Heart left ventricle (tissue), 16 donors: Measurements from ENCODE around the gene TBCD. TPM values are rescaled to one million over a fixed set of nuclear protein-coding genes. Genes with fewer than 3 reads are reported as not detected.
A peak's percentile ranks its signal among the peaks of the same experiment; 100 is the strongest.

Experiments
- ATAC-seq, 4 donors: fragments of 200-7000 bp; cut with Tn5 transposase; one replicate each; pipeline ENCODE4 v1.9.1; 2020 to 2022; ENCODE audit warnings: moderate library complexity in 4 of 4, mild to moderate bottlenecking in 3 of 4, moderate number of reproducible peaks in 1 of 4
- DNase-seq, 5 donors: peaks; one replicate each; pipeline ENCODE4 v3.0.0-alpha.2; 2020
- H3K27ac ChIP-seq, 12 donors: fragments of 200-600 bp; sonication (generic) in 4 of 12; one replicate each; pipeline versions ENCODE4 v1.5.0 to v1.8.0; 2016 to 2022; ENCODE audit warnings: mild to moderate bottlenecking in 2 of 12
- H3K27me3 ChIP-seq, 9 donors: fragments of 200-600 bp; sonication (generic) in 2 of 9; one replicate each; pipeline versions ENCODE4 v1.5.1 to v1.8.0; 2016 to 2022; ENCODE audit warnings: mild to moderate bottlenecking in 3 of 9
- H3K36me3 ChIP-seq, 9 donors: fragments of 200-600 bp; sonication (generic) in 2 of 9; one replicate each; pipeline versions ENCODE4 v1.5.0 to v1.8.0; 2018 to 2022; ENCODE audit warnings: mild to moderate bottlenecking in 2 of 9
- H3K4me1 ChIP-seq, 12 donors: fragments of 200-600 bp; sonication (generic) in 4 of 12; one replicate each; pipeline versions ENCODE4 v1.5.0 to v1.8.0; 2016 to 2022; ENCODE audit warnings: mild to moderate bottlenecking in 3 of 12
- H3K4me3 ChIP-seq, 12 donors: fragments of 200-600 bp; sonication (generic) in 4 of 12; one replicate each; pipeline versions ENCODE4 v1.5.0 to v1.8.0; 2017 to 2022; ENCODE audit warnings: mild to moderate bottlenecking in 9 of 12, moderate library complexity in 4 of 12
- H3K9me3 ChIP-seq, 12 donors: fragments of 200-600 bp; sonication (generic) in 4 of 12; one replicate each; pipeline versions ENCODE4 v1.5.0 to v1.8.0; 2016 to 2022; ENCODE audit warnings: mild to moderate bottlenecking in 1 of 12
- CTCF ChIP-seq, 12 donors: fragments of 200-600 bp; sonication (generic) in 4 of 12; IDR thresholded peaks; one replicate each; pipeline versions ENCODE4 v1.5.0 to v1.8.0; 2018 to 2022; ENCODE audit warnings: antibody characterized with exemption in 12 of 12, mild to moderate bottlenecking in 5 of 12
- POLR2A ChIP-seq, 2 donors: fragments of 450-650 bp; IDR thresholded peaks; one replicate each; pipeline ENCODE4 v1.6.1; 2017; ENCODE audit warnings: antibody characterized with exemption in 2 of 2, mild to moderate bottlenecking in 2 of 2, moderate library complexity in 2 of 2
- WGBS, 4 donors: extraction: QIAGEN DNeasy Blood & Tissue Kit in 2 of 4; methylation state at CpG; one replicate each; pipeline versions ENCODE4 v1.1.5 to v1.1.7; 2013 to 2018; 5-methylcytosine and 5-hydroxymethylcytosine counted together
- intact Hi-C, 10 donors: fragments of 100-400 bp; cut with DNase I; formaldehyde crosslinking; loops; one replicate each; pipeline versions ENCODE4 v1.11.1 to v1.14.2; 2022
- polyA plus RNA-seq, 2 donors: library from polyadenylated mRNA; stranded (reverse); fragments of 200-250 nt; gene quantifications; one replicate each; pipeline ENCODE4 v1.2.3, GENCODE V29; 2013
- total RNA-seq, 9 donors: library from RNA; depleted of rRNA in 2 of 9; stranded (reverse); fragments of >200 nt in 2 of 9; fragmentation: NEBNext Ultra II Directional in 3 of 9; extraction: Animal tissue kit (Norgen Biotek cat#: 25700) in 3 of 9; gene quantifications; one replicate each; pipeline versions ENCODE4 v1.1.0 to v1.2.4, GENCODE V29; 2016 to 2023
- donor health status: ischemic (EF 13 %, LVEDD 7.1; RV severe dilation, severe dysfunction).
- donor health status: healthy with polysubstance abuse.
- donor health status: DM: no; HTN: yes; CAD: no.
- donor health status: DM: no; HTN: no; CAD: no.
- donor health status: ischemic (EF 25% LVEDD 6.9; RV normal size, moderate dysfunction).
- donor health status: ischemic (EF 25% LVEDD 5.7; RV mildly dilated, moderate dysfunction).
- donor health status: healthy.
- donor health status: DM: yes; HTN: yes; CAD: no.
- donor health status: ischemic (EF 35%, LVEDD 5.7; RV mildly dilated, moderate dysfunction).
- donor health status: nonischemic (EF 11% LVEDD 7.7; RV severe dilation, severe dysfunction).
- donor health status: DM: yes; HTN: yes; CAD: no.
- donor health status: PGD.
- donor health status: ischemic (EF 29% LVEDD 5.4; RV normal size, mild dysfunction).
- donor health status: nonischemic (EF 23%, LVEDD 6.1; RV moderate dilation, normal function).

The TBCD gene
- total and polyA plus RNA-seq, 11 donors: 36.9 to 98.4 (median 58.5) TPM

- Histone ChIP-seq H3K36me3 (peaks cover 0 to 10% (median 0%) of the 10 kb centered on the region in 9 donors), H3K27me3 (no peaks in the 10 kb centered on the region), H3K4me3 (no peak overlapping the region), H3K27ac (no peak overlapping the region), H3K9me3 (no peaks in the 10 kb centered on the region), H3K4me1 (peaks cover 0 to 14% (median 2%) of the 10 kb centered on the region in 12 donors)
- no peak for DNase-seq
- intact Hi-C loops: no loop called here
- ATAC-seq: no peak
- TF ChIP-seq CTCF (IDR thresholded peaks at IDR 0.05) (no peak), POLR2A (IDR thresholded peaks at IDR 0.05) (no peak)
- 94 to 96% (median 95%) methylated on average over 17 to 18 of the region's 18 CpGs for WGBS, 4 donors
Measured at GRCh38 chr17:82789806-82790205, 37.9 kb downstream of the TBCD start.

GRCh38 chr17:82790391-82790790 lies 38.5 kb downstream of the TBCD start:
- TF ChIP-seq CTCF (IDR thresholded peaks at IDR 0.05) (no peak), POLR2A (IDR thresholded peaks at IDR 0.05) (no peak)
- intact Hi-C loops: no loop called here
- WGBS, 4 donors: 94 to 98% (median 97%) methylated on average over 11 to 13 of the region's 13 CpGs
- H3K27ac ChIP-seq: no peak overlapping the region
- no peaks in the 10 kb centered on the region for H3K9me3 ChIP-seq
- no peak overlapping the region for H3K4me3 ChIP-seq
- H3K36me3 ChIP-seq: peaks cover 0 to 10% (median 0%) of the 10 kb centered on the region in 9 donors
- peaks cover 0 to 17% (median 4%) of the 10 kb centered on the region in 12 donors for H3K4me1 ChIP-seq
- H3K27me3 ChIP-seq: no peaks in the 10 kb centered on the region
- DNase-seq (no peak), ATAC-seq (no peak)

GRCh38 chr17:82791532-82791931 lies 39.7 kb downstream of the TBCD start:
- H3K9me3 ChIP-seq: no peaks in the 10 kb centered on the region
- intact Hi-C loops: no loop called here
- no peak overlapping the region for H3K4me3 ChIP-seq
- H3K27me3 ChIP-seq: no peaks in the 10 kb centered on the region
- WGBS, 4 donors: 83 to 90% (median 85%) methylated on average over 12 of the region's 12 CpGs
- ATAC-seq (no peak), DNase-seq (no peak)
- peaks cover 0 to 10% (median 0%) of the 10 kb centered on the region in 9 donors for H3K36me3 ChIP-seq
- H3K27ac ChIP-seq: no peak overlapping the region
- H3K4me1 ChIP-seq: peaks cover 0 to 20% (median 10%) of the 10 kb centered on the region in 12 donors
- no peak for TF ChIP-seq CTCF (IDR thresholded peaks at IDR 0.05)
- no peak for TF ChIP-seq POLR2A (IDR thresholded peaks at IDR 0.05)

- H3K9me3 ChIP-seq: no peaks in the 10 kb centered on the region
- 73 to 99% (median 85%) methylated on average over 6 to 15 of the region's 15 CpGs for WGBS, 4 donors
- no peaks in the 10 kb centered on the region for H3K27me3 ChIP-seq
- H3K36me3 ChIP-seq: peaks cover 0 to 23% (median 4%) of the 10 kb centered on the region in 9 donors
- ATAC-seq (no peak), DNase-seq (peak in 1 of 5 donors; percentile 50)
- no peak overlapping the region for H3K4me3 ChIP-seq
- H3K4me1 ChIP-seq: peaks cover 0 to 20% (median 10%) of the 10 kb centered on the region in 12 donors
- TF ChIP-seq CTCF (IDR thresholded peaks at IDR 0.05) (no peak), POLR2A (IDR thresholded peaks at IDR 0.05) (no peak)
- peak overlapping the region in 5 of 12 donors; percentile 15 to 75 (median 66) for H3K27ac ChIP-seq
- intact Hi-C loops: no loop called here
Measured at GRCh38 chr17:82793974-82794630, 42.2 kb downstream of the TBCD start.
